ENCODE results near the gene DPP7.
A peak's percentile ranks its signal among the peaks of the same experiment; 100 is the strongest.

The DPP7 gene

DNA sequence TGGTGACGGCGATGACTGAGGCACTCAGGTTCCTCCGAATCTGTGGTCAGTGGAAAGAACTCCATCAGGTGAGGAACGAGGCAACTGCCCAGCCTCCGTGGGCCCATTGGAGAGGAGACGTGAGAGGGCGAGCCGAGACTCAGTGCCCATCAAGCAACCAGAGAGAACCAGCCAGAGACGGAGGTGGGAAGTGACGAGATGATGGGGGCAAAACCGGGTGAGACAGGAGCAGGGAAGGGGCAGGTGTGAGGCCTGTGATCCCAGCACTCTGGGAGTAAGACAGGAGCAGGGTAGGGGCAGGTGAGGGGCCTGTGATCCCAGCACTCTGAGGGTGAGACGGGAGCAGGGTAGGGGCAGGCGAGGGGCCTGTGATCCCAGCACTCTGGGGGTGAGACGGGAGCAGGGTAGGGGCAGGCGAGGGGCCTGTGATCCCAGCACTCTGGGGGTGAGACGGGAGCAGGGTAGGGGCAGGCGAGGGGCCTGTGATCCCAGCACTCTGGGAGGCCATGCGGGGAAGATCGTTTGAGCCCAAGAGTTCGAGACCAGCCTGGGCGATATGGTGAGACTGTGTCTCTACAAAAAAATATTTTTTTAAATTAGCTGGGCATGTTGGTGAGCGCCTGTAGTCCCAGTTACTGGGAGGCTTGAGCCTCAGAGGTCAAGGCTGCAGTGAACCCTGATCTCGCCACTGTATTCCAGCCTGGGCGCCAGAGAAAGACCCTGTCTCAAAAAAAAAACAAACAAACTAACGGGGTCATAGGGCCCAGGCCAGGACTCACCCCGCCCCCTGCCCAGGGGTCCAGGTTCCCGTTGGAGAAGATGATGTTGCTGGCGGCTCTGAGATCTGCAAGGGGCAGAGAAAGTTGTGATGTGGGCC, 3.4 kb downstream of the DPP7 start:
- DNase-seq, result no peak

DNA sequence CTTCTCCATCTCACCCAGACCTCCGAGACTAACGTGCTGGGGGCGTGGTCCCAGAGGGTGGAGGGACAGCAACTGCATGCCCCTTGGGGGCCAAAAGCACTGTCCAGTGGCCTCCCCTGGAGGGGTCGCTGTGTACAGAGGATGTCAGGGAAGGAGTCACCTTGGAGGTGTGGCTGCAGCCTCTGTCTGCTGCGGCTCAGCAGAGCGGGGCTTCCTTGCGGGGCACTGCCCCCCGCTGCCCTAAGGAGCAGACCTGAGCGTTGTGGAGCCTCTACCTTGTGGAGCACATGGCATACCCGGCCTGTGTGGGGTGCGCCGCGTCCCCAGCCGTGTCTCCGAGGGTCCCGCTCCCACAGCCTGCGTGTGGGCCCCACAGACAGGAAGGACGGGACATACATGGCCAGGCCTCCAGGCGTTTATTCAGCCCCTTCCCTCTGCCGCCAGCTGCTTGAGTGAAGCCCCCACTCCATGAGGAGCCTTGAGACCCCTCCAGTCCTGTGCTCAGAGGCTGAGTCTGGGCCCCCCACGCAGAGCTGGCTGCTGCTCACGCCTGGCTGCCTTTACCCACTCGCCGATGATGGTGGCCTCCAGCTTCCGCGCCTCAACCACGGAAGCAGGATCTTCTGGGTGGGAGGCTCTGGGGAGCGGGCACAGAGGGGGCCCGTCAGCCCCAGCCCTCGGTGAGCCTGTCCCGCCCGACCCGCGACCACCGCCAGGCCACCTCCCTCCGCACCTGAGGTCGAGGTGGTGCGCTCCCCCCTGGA, 4.2 kb downstream of the DPP7 start:
- DNase-seq, result no peak

DNA sequence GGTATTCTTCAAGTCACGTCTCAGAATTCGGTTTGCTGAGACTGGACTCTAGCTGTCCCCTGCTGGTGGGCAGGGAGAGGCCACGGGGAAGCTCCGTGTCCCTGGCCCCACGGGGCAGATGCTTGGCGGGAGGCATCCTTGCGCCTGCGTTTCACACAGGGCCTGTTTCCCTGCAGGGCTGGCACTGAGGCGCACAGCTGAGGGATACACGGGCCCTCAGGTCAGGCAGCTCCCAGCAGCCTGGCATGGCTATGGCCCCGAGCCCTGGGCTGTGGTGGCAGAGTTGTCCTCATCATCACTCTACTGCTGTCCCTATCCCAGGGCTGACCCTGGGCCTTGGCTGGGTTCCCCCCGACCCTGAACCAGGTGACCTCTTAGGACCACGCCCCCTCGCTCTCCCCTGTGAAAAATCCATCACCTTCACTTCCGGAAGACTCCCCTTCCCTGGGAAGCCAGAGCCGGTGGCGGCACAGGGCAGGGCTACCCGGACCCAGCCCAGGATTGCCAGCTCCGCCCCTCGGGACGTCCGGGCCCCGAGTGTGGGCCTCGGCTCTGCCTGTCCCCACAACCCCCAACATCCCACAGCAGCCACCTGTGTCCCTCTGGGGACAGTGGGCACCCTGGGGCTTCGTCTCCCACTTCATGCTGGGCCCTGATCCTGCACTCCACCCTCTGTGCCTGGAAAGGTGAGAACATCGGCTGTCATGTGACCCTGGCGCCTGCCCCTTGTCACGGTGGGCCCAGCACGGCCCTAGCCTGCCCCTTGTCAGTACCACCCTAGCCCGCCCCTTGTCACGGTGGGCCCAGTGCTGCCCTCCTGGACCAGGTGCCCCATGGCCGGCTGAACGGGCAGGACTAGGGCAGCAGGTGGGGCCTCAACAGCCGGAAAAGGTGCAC, 5.0 kb downstream of the DPP7 start:
- DNase-seq, result no peak

DNA sequence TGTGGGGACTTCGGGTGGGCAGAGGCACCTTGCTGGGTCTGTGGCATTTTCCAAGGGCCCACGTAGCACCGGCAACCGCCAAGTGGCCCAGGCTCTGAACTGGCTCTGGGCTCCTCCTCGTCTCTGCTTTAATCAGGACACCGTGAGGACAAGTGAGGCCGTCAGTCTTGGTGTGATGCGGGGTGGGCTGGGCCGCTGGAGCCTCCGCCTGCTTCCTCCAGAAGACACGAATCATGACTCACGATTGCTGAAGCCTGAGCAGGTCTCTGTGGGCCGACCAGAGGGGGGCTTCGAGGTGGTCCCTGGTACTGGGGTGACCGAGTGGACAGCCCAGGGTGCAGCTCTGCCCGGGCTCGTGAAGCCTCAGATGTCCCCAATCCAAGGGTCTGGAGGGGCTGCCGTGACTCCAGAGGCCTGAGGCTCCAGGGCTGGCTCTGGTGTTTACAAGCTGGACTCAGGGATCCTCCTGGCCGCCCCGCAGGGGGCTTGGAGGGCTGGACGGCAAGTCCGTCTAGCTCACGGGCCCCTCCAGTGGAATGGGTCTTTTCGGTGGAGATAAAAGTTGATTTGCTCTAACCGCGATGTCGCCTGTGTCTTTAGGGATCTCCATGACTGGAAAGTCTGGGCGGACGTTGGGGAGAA, 5.8 kb downstream of the DPP7 start:
- DNase-seq, result no peak

DNA sequence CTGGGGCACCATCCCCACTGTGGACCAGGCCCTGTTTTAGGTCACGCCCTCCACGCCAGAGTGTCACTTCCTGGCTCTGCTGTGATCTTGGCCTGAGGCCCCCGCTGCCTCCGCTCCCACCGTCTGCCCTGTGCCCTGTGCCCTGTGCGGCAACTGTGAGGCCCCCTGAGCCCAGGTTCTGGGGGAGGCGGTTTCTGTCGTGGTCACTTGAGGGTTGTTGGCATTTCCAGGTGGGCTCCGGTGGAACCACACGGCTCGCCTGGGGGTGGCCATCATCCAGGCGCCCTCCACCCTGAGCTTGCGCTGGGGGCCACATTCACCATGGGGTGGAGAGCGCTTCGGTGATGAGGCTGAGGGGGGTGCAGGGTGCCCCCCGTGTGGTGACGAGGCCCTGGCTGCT, 6.6 kb downstream of the DPP7 start:
- DNase-seq, result no peak

DNA sequence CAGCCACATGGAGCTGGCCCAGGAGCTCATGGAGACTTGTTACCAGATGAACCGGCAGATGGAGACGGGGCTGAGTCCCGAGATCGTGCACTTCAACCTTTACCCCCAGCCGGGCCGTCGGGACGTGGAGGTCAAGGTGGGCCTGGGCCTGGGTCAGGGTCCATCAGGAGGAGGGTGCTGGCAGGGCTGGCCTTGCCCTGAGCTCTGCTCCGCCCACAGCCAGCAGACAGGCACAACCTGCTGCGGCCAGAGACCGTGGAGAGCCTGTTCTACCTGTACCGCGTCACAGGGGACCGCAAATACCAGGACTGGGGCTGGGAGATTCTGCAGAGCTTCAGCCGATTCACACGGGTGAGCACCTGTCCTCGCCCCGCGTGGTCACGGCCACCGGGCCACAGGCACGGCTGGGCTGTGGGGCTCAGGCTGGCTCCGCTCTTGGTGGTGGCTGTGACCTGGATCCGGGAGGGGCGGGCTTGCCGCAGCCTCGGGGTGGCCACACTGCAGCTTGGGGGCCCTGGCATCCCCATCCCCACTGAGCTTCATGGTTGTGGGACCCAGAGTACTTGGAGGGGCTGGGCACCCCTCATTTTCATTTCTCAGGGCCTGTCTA, 7.1 kb downstream of the DPP7 start:
- DNase-seq, result no peak

DNA sequence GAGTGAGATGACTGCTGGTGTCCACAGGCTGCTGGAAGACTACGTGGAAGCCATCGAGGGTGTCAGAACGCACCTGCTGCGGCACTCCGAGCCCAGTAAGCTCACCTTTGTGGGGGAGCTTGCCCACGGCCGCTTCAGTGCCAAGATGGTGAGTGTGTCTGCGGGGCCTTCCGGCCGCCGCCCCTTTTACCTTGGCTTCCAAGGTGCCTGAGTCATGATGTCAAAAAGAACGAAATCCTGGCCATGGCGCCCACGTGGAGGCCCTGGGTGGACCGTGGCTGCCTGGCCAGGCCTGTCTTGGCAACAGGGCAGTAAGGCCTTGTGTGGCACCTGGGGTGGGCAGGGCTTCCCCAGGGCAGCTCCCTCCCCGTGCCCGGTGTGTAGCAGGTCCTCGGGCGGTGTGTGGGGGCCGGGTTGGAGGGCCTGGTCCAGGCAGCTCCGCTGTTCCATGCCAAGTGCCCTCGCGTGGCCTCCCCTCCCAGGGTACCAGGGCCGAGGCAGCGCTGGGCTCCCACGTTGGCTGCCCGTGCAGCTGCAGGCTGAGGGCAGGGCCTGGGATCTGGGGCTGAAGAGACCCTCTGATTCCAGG, 7.8 kb downstream of the DPP7 start:
- no peak for DNase-seq

DNA sequence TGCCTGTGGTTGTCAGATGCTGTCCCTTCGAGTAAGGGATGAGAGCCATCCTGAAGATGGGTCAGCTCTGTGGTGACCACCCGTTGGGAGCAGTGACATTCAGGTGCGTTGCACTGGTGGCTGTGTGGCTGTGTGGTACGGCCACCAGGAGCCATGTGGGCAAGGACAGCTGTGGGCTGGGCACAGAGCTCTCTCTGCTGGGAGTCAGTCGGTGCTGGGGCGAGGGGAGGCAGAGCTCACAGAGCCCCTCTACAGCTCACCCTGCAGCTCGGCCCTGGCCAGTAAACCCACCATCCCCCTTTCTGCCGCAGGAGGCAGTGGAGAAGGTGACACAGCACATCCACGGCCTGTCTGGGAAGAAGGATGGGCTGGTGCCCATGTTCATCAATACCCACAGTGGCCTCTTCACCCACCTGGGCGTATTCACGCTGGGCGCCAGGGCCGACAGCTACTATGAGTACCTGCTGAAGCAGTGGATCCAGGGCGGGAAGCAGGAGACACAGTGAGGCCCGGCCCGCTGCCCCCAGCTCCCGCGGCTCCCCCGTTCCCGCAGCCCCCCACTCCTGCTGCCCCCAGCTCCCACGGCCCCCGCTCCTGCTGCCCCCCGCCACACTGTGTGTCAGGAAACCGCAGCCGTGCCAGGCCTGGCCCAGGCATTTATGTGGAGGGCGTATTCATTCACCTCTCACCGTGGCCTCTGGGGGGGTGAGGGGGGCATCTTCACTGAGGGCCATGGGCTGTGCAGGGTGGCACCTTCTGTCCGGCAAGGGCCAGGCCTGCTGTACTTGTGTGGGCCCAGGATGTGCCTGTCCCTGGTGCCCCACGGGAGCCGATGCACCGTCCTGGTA, 8.5 kb downstream of the DPP7 start:
- DNase-seq, result no peak

DNA sequence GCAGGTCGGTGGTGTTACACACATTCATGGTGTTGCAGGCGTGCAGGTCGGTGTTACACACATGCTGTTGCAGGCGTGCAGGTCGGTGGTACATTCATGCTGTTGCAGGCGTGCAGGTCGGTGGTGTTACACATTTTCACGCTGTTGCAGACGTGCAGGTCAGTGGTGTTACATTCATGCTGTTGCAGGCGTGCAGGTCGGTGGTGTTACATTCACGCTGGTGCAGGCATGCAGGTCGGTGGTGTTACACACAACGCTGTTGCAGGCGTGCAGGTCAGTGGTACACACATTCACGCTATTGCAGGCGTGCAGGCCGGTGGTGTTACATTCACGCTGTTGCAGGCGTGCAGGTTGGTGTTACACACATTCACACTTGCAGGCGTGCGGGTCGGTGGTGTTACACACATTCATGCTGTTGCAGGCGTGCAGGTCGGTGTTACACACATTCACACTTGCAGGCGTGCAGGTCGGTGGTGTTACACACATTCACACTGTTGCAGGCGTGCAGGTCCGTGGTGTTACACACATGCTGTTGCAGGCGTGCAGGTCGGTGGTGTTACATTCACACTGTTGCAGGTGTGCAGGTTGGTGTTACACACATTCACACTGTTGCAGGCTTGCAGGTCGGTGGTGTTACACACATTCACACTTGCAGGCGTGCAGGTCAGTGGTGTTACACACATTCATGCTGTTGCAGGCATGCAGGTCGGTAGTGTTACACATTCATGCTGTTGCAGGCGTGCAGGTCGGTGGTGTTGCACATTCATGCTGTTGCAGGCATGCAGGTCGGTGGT, 11.1 kb downstream of the DPP7 start:
- DNase-seq, result no peak

DNA sequence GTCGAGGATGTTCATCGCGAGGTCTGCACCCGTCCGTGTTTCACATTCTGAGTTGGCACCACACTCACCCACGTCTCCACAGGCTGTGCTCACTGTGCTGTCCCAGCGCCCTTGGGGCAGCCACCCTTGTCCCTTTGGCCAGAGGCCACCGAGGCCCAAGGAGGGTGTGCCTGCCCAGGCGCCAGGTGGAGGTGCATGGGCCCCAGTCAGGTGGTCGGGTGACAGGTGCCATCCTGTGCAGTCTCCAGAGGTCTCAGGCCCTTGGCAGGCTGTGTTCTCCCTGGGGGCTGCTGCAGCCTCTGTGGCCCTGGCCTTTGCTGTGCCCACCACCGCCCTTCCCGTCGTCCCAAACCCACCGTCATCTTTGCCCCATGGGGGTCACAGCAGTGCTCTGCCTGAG, 15.3 kb downstream of the DPP7 start:
- DNase-seq, result no peak

DNA sequence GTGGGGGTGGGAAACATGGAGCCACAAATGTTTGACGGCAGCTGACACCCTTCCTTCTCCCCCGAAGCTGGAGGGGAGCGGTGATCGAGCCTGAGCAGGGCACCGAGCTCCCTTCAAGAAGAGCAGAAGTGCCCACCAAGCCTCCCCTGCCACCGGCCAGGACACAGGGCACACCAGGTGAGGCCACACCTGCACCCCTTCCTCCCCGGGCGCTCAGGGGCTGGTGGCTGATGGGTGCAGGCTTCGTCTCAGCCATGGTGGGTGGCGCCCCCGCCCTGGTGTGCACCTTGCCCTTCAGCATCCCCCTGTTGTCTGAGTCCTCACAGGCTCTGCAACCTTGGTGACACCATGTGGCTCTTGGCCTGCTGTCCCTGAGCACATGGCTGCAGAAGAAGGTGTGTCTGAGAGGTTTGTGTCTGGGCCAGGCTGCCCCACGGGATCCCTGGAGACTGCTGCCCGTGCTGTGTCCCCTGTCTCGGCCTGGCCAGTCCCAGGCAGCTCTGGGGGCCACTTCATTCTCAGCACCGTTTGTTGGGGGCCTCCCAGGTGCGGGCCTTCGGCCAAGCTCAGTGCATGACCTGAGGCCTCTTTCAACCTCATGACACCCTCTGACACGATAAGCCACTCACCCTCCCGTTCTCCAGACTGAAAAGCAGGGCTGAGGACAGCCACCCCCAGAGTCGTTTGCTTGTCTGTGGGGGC, 16.6 kb downstream of the DPP7 start:
- DNase-seq, result no peak

DNA sequence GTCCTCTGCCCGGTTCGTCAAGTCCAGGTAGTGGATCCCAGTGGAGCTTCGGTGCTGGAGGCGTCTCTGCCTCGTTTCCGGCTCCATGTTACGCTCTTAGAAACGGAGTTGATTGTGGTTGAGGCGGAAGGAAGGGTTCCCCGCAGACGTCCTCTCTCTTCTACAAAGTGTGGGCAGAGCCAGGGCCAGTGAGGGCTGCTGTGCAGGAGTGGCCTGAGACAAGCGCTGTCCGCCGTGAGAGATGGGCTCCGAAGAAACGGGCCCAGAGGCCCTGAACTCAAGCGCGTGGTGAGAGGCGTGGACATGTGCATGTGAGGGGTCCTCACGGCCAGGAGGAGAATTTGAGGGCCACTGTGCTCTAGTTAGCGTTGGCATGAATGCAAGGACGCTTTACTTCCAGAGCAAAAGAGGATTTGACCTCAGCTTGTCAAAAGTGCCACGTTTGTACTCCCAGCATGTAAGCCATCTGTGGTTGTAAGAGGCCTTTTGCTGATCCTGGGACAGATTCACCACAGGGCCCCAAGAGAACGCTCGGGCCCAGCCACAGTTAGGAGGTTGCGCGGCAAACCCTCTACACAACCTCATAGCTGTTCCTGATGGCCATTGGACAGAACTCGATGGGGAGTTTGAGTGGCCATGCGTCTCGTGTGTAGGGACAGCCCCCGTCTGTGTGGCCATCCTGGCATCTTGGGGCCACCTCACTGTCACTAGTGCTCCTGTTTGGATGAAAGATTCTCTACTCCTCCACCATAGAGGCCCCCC, 17.6 kb downstream of the DPP7 start:
- no peak for DNase-seq

DNA sequence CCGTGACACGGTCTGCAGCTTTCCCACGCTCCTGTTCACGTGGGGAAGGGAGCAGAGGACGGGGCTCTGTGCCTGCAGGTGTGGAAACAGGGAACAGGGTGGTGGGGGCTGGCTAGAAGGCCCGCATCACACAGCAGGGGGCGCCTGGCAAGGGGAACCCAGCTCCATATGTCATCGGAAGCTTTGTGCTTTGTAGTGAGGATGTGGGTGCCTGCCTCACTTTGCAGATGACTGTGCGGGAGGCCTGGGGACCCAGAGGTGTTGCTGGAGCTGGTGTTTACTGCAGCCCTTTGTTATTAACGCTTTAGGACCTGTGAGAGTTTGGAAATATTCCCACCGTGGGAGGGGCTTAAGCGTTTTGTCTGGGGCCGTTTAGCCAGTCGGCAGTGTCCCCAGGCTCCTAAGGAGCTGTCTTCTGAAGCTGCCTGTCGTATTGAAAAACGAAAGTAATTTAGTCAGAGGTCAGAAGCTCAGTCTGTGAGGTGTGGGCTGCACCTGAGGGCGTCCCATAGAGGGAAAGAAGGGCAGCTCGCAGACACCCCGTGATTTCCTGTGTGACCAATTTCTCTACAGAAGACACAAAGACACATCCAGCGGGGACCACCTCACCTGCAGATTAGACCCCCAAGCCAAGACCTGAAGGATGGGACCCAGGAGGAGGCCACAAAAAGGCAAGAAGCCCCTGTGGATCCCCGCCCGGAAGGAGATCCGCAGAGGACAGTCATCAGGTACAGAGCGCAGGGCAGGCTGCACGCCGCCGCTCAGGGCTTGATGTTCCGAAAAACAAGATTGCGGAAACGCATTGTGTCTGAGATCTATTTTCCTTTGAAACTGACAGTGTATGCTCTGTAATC, 18.6 kb downstream of the DPP7 start:
- peak; percentile 79 to 90 (median 86) for DNase-seq

DNA sequence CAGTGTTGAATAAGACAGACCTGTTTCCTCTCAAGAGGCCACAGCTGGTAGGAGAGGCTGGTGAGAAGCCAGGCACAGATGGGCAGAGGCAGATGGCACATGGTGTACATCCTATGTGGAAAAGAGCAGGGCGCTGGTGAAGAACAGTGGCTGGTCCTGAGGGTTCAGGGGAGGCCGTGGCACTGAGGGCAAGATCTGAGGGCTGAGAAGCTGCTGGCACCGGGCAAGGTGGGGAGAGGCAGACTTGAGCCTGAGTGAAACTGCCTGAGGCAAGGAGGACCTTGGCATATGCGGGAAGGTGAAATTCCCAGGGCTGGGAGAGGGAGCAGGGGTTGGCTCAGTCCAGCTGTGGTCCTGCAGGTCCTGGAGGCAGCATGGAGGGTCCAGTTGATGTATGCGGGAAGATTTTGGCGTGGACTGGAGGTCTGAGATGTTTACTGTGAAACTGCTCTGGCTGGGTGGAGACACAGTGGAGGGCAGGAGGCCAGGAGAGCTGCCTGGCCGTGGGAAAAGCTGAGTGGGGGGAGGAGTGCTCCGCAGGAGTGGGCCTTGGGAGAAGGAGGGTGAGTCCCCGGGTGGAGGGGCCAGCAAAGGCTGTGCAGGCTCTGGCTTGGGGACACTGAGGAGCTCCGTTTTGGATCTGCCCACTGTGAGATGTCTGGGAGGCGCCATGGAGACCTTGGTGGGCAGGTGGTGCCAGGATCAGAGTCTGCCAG, 25.1 kb downstream of the DPP7 start:
- no peak for DNase-seq

DNA sequence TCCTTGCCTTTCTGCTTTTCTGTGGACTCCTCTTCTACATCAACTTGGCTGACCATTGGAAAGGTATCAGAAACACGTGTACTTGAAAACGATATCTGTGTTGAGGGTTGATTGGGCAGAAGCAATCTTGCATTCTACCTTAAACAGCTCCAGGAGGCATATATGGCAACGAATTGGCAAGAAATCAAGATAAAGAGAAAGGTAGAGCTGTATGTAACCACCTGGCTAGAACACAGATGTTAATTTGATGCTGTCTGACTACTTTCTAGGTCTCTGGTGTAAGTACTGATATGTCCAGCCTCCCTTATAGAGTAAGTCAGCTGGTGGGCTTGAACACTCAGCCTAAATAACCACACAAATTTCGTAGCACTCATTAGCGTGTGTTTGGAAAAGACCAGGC, 26.4 kb downstream of the DPP7 start:
- no peak for DNase-seq

DNA sequence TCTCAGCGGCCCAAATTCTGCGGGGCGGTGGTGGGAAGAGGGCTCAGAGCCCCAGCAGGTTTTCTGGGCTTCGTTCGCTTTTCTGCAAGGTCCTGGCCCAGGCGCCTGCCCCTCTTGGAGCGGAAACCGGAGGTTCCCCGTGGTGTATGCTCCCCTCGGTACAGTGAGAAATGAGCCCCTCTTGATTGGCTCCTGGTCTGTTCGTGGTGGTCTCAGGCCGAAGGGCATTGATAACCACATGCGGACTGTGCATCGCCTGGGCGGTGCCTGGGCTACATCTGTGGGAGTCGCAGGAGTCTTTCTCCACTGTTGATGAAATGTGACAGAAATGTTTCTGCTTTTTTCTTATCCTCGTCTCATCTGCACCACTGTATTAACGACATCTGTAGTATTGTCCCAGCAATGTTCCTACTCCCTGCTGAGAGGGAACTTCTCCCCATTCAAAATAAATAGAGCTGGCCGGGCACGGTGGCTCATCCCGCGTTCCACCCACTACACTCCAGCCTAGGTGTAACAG, 27.1 kb downstream of the DPP7 start:
- DNase-seq, result peak in 1 of 6 experiments; percentile 35
